HuH-7 (cell line): ENCODE results near the gene KRTAP5-9.
"Not testable (repeated sequence)": the region's sequence is repeated elsewhere in the genome, so short reads cannot be mapped to it uniquely, and the experiment has no call there.

ENCODE experiments used
- DNase-seq: peaks from one replicate; pipeline ENCODE4 v3.0.0; 2011; ENCODE audit warnings: low spot score

KRTAP5-9 gene

GRCh38 chr11:71534711-71535608, 13.3 kb upstream of the KRTAP5-9 start:
- not testable (repeated sequence) for DNase-seq

DNA sequence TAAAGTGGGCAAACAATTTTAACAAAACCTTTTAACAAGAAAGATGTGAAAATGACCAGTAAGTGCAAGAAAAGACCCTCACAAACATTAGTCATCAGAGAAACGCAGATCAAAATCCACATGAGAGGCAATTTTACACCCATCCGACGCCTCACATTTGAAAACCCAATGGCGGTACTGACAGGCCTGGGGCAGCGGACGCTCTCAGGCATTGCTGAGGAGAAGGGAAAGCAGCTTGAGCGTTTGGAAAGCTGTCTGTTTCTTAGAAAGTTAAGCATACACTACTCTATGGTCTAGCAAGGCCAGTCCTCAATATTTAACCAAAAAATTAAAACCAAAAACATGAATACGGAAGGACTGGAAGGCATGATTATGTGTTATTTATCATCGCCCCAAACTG, 12.4 kb upstream of the KRTAP5-9 start:
- no peak for DNase-seq

GRCh38 chr11:71537537-71537936, 10.7 kb upstream of the KRTAP5-9 start:
- DNase-seq = no peak

DNA sequence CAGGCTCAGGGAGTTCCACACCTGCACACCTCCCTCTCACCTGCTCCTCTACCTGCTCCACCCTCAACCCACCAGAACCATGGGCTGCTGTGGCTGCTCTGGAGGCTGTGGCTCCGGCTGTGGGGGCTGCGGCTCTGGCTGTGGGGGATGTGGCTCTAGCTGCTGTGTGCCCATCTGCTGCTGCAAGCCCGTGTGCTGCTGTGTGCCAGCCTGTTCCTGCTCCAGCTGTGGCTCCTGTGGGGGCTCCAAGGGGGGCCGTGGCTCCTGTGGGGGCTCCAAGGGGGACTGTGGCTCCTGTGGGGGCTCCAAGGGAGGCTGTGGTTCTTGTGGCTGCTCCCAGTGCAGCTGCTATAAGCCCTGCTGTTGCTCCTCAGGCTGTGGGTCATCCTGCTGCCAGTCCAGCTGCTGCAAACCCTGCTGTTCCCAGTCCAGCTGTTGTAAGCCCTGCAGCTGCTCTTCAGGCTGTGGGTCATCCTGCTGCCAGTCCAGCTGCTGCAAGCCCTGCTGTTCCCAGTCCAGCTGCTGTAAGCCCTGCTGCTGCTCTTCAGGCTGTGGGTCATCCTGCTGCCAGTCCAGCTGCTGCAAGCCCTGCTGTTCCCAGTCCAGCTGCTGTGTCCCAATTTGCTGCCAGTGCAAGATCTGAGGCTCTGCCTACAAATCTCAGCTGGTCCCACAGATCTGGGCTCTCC, 10.1 kb upstream of the KRTAP5-9 start, which contains the start of gene KRTAP5-8:
Gene KRTAP5-8, plus strand, starts transcription at position 49 of the 689 bp plus-strand sequence. Its CDS starts 31 bp downstream, at position 80.
- DNase-seq = not testable (repeated sequence)

DNA sequence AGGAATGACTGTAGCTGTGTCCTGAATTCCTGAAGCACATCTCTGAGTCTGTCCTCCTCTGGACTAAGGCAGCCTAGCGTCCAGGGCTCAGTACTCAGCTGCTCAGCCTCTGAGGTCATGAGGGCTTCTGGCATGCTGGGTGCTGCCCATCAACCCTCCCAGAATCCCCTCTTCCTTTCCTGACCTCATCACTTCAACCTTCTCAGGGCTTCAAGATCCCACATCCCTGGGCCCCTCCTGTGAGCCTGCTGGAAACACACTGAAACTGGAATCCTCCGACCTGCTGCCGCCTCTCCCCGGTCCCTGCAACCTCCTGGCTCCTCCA, 9.6 kb upstream of the KRTAP5-9 start:
- no peak for DNase-seq

- DNase-seq = no peak
These were observed 9.2 kb upstream of the KRTAP5-9 start for GRCh38 chr11:71539017-71539416.

DNA sequence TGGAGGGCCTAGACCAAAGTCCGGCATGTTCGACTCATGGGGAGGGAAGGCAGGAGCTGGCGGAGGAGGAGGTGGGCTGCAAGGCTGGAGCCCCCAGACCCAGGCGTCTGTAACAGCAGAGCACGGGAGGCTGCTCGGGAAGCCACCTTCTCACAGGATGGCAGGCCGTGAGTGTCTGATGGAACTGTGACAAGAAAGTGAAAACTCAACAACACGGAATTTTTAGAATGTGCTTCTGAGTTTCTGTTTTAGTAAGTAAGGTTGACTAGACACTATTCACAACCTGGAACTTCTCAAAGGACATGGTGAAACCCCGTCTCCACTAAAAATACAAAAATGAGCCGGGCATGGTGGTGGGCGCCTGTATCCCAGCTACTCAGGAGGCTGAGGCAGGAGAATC, 8.2 kb upstream of the KRTAP5-9 start:
- not testable (repeated sequence) for DNase-seq

DNA sequence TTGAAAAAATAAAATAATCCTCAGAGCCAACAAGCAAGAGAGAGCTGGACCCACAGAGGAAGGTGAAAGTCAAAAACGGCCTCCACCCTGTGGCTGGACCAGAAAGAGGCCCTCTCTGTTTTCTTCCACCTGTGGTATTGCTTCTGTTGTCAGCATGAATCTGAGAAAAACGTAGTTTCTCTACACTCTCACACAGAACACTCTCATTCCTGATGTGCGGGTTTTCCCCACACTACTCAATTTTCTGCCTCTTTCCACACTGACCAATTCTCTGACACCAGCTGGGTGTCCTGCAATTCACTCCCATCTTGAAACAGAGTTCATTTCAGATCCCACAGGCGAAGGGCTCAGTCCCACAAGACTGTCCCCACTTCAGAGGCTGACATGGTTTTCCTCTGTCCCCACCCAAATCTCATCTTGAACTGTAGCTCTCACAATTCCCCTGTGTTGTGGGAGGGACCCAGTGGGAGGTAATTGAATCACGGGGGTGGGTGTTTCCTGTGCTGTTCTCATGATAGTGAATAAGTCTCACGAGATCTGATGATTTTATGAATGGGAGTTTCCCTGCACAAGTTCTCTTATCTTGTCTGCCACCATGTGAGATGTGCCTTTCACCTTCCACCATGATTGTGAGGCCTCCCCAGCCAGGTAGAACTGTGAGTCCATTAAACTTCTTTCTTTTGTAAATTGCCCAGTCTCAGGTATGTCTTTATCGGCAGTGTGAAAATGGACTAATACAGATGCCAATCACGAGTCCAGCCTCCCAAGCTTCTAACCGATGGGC, 7.5 kb upstream of the KRTAP5-9 start:
- not testable (repeated sequence) for DNase-seq

GRCh38 chr11:71542382-71542781, 5.8 kb upstream of the KRTAP5-9 start:
- no peak for DNase-seq

GRCh38 chr11:71542879-71543777, 5.1 kb upstream of the KRTAP5-9 start:
- DNase-seq = no peak

DNA sequence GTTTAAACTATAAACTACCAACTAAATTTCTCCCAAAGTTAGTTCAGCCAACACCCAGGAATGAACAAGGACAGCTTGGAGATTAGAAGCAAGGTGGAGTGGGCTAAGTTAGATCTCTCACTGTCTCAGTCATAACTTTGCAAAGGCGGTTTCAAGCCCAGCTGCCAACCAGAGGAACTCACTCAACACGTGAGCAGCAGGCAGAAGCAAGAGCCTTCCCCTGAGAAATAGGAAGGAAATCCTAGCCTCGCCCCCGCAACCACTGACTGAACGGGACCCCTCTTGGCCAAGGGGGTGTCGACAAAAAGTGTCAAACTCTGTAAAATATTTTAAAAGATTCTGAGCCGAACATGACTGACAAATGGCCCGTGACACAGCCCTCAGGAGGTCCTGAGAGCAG, 4.4 kb upstream of the KRTAP5-9 start:
- DNase-seq = no peak

DNA sequence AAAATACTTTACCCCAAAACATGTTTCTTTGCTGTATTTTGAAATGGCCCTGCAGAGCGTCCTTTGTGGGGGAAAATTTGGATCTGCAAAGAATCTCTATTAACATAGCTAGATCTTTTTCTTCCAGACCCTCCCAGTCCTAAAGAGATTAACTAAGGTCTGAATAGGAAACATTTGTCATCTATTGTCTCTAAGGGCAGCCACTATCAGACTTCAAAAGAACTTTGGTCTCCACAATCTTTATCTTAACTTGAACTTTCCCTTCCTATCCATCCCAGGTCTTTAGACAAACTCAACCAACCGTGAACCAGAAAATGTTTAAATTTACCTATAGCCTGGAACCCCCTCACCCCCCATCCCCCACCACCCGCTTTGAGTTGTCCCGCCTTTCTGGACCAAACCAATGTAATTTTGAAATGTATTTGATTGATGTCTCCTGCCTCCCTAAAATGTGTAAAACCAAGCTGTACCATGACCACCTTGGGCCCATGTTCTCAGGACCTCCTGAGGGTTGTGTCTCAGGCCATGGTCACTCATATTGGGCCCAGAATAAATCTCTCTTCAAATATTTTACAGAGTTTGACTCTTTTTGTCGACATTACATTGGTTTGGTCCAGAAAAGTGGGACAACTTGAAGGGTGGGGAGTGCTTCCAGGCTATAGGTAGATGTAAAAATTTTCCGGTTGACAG, 3.5 kb upstream of the KRTAP5-9 start:
- no peak for DNase-seq

- DNase-seq = no peak
These were observed 2.7 kb upstream of the KRTAP5-9 start for GRCh38 chr11:71545405-71545966.

DNA sequence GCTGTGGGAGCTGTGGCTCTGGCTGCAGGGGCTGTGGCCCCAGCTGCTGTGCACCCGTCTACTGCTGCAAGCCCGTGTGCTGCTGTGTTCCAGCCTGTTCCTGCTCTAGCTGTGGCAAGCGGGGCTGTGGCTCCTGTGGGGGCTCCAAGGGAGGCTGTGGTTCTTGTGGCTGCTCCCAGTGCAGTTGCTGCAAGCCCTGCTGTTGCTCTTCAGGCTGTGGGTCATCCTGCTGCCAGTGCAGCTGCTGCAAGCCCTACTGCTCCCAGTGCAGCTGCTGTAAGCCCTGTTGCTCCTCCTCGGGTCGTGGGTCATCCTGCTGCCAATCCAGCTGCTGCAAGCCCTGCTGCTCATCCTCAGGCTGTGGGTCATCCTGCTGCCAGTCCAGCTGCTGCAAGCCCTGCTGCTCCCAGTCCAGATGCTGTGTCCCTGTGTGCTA, 514 bp downstream of the KRTAP5-9 start:
- no peak for DNase-seq

DNA sequence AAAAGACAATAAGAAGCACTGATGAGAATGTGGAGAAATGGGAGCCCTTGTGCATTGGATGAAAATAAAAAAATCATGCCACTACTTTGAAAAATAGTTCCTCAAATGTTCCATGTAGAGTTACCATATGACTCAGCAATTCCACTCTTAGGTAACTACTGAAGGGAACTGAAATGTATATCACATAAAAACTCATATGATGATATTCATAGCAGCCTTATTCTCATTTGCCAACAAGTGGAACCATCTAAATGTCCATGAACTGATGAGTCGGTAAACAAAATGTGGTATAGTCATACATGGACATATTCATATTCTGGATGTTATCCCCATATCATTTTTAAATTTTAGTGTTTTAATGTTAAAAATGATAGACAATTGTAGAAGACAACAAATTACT, 3.5 kb downstream of the KRTAP5-9 start:
- no peak for DNase-seq

- DNase-seq = no peak
These were observed 6.8 kb downstream of the KRTAP5-9 start for GRCh38 chr11:71554996-71555395.

DNA sequence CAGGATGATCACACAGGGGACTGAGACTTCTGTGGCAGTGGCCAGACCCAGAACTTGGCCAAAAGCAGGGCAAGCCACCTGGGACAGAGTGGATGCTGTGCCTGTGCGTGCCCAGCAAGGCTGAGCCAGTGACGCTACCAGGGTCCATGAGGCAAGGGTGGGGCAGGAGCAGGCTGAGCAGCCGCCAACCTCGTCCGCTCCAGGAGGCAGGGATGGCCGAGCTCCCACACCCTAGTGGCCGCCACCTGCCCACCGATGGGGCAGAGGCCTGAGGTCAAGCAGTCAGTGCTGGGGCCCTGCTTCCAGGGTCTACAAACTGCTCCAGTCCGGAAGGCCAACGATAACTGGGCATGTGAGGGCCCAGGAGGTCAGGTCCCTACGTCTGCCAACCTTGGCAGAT, 7.3 kb downstream of the KRTAP5-9 start:
- no peak for DNase-seq

- no peak for DNase-seq
These were observed 7.8 kb downstream of the KRTAP5-9 start for GRCh38 chr11:71556018-71556417.

DNA sequence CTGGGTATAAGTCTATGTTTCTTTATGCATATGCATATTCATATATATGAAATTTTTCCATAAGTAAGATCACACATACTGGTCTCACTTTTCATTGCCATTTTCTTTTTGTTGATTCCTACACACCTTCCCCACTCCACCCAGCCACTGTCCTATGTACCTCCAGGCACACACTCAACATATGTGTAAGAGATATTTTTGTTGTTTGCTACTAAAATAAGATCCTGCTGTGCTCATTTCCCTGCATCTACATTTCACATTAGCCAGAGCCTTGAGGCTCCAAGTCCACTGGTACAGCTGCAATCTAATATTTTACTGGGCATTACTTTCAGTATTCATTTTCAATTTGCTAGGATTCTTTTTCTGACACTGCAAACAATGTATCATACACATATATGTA, 9.0 kb downstream of the KRTAP5-9 start:
- no peak for DNase-seq

DNA sequence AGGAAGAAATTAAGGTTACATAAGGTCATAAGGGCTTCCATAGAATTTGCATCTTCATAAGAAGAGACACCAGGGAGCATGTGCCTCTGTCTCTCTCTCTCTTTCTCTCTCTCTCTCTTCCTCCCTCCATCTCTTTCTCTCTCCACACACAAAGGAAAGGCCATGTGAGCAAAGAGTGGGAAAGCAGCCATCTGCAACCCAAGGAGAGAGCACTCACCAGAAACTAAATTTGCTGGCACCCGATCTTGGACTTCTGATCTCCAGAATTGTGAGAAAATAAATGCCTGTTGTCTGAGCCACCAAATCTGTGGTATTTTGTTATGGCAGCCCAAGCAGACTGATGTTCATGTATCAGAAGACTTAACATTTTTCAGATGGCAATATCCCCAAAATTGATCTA, 10.8 kb downstream of the KRTAP5-9 start:
- no peak for DNase-seq

DNA sequence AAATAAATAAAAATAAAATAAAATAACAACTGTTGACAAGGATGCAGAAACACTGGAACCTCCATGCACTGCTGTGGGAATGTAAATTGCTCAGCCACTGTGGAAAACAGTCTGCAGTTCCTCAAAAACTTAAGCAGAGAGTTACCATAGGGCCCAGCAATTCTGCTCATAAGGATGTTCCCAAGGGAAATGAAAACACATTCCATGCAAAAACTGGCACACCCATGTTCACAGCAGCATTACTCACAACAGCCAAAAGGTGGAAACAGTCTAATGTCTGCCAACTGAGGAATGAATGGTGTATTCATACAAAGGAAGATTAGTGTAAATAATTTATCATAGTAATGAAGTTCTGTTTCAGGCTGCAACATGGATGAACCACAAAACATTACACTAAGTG, 13.9 kb downstream of the KRTAP5-9 start:
- DNase-seq = no peak
